Hepatocyte (in vitro differentiated cells): Measurements from ENCODE around the gene SKA2. TPM values are rescaled to one million over a fixed set of nuclear protein-coding genes. Genes with fewer than 3 reads are reported as not detected.
"Not testable (repeated sequence)": the region's sequence is repeated elsewhere in the genome, so short reads cannot be mapped to it uniquely, and the experiment has no call there.

ENCODE experiments used
- DNase-seq: peaks from one replicate; pipeline ENCODE4 v3.0.0-alpha.2; 2016; ENCODE audit warnings: low spot score
- H2AFZ ChIP-seq: fragments of 200-600 bp; sonication (generic); 2 replicates; pipeline ENCODE4 v1.6.0; 2016; ENCODE audit warnings: antibody characterized with exemption, mild to moderate bottlenecking
- H3K27ac ChIP-seq: fragments of 200-600 bp; sonication (generic); 2 replicates; pipeline ENCODE4 v1.5.1; 2016; ENCODE audit warnings: mild to moderate bottlenecking
- H3K27me3 ChIP-seq: fragments of 200-600 bp; sonication (generic); 2 replicates; pipeline ENCODE4 v1.6.1; 2016
- H3K36me3 ChIP-seq: fragments of 200-600 bp; sonication (generic); replicated peaks from 2 replicates; pipeline ENCODE4 v1.5.1; 2016; ENCODE audit warnings: low read depth; ENCODE audit not compliant: insufficient read depth
- H3K4me1 ChIP-seq: fragments of 200-600 bp; sonication (generic); 2 replicates; pipeline ENCODE4 v1.5.1; 2016; ENCODE audit warnings: mild to moderate bottlenecking, moderate library complexity; ENCODE audit not compliant: insufficient read depth
- H3K4me2 ChIP-seq: fragments of 200-600 bp; sonication (generic); 2 replicates; pipeline ENCODE4 v1.6.0; 2016
- H3K4me3 ChIP-seq: fragments of 200-600 bp; sonication (generic); 2 replicates; pipeline ENCODE4 v1.5.1; 2016; ENCODE audit warnings: mild to moderate bottlenecking
- H3K79me2 ChIP-seq: fragments of 200-600 bp; sonication (generic); 2 replicates; pipeline ENCODE4 v1.6.0; 2017; ENCODE audit warnings: mild to moderate bottlenecking
- H3K9me2 ChIP-seq: fragments of 200-600 bp; sonication (generic); replicated peaks from 2 replicates; pipeline ENCODE4 v1.6.0; 2017; ENCODE audit warnings: mild to moderate bottlenecking; ENCODE audit not compliant: insufficient read depth
- H3K9me3 ChIP-seq: fragments of 200-600 bp; sonication (generic); 2 replicates; pipeline ENCODE4 v1.5.1; 2016; ENCODE audit warnings: low read depth, mild to moderate bottlenecking
- H4K20me1 ChIP-seq: fragments of 200-600 bp; sonication (generic); 2 replicates; pipeline ENCODE4 v1.6.0; 2016; ENCODE audit warnings: mild to moderate bottlenecking; ENCODE audit not compliant: insufficient read depth, poor library complexity, severe bottlenecking
- EZH2 ChIP-seq: fragments of 200-600 bp; sonication (generic); IDR thresholded peaks from 2 replicates; pipeline ENCODE4 v1.6.1; 2016; ENCODE audit warnings: antibody characterized with exemption, mild to moderate bottlenecking, borderline replicate concordance
- EZH2phosphoT487 ChIP-seq: fragments of 200-600 bp; sonication (generic); IDR thresholded peaks from one replicate; pipeline ENCODE4 v1.6.1; 2018; ENCODE audit warnings: antibody characterized with exemption, mild to moderate bottlenecking, low read depth, moderate library complexity; ENCODE audit not compliant: unreplicated experiment, severe bottlenecking
- WGBS: methylation state at CpG from one replicate; pipeline ENCODE4 v1.1.6; 2016; ENCODE audit warnings: low lambda C conversion rate; ENCODE audit errors: missing lambda C conversion rate; 5-methylcytosine and 5-hydroxymethylcytosine counted together
- polyA plus RNA-seq: library from polyadenylated mRNA; unstranded; fragments of >200 nt; fragmentation: Nextera tagmentation; extraction: Ambion mirVana; gene quantifications from 2 replicates; pipeline ENCODE4 v1.2.1, GENCODE V29; 2016
- total RNA-seq: library from RNA; depleted of rRNA; stranded (reverse); fragments of >200 nt; gene quantifications from 2 replicates; pipeline ENCODE4 v1.2.3, GENCODE V29; 2014
- TF ChIP-seq, protein P1 (sequence below): fragments of 200-600 bp; sonication (generic); IDR thresholded peaks from 2 replicates; pipeline ENCODE4 v1.5.1; 2016; ENCODE audit warnings: antibody characterized with exemption, mild to moderate bottlenecking; ENCODE audit not compliant: poor library complexity

SKA2 gene
- total and polyA plus RNA-seq, 2 experiments from 2014 or later = 27.0 to 52.8 TPM

- H4K20me1 ChIP-seq = no peaks in the 10 kb centered on the region
- no peak overlapping the region for H3K4me2 ChIP-seq
- no peak overlapping the region for H3K4me3 ChIP-seq
- no peak overlapping the region for H2AFZ ChIP-seq
- no peaks in the 10 kb centered on the region for H3K9me3 ChIP-seq
- H3K36me3 ChIP-seq = no peaks in the 10 kb centered on the region
- no peak for DNase-seq
- H3K27me3 ChIP-seq = no peaks in the 10 kb centered on the region
- 98% methylated on average over 7 of the region's 9 CpGs for WGBS
- no peaks in the 10 kb centered on the region for H3K4me1 ChIP-seq
- no peaks in the 10 kb centered on the region for H3K9me2 ChIP-seq
- H3K79me2 ChIP-seq = no peaks in the 10 kb centered on the region
- H3K27ac ChIP-seq = no peak overlapping the region
- TF ChIP-seq EZH2phosphoT487 (no peak), EZH2 (no peak)
- TF ChIP-seq, protein P1, sequence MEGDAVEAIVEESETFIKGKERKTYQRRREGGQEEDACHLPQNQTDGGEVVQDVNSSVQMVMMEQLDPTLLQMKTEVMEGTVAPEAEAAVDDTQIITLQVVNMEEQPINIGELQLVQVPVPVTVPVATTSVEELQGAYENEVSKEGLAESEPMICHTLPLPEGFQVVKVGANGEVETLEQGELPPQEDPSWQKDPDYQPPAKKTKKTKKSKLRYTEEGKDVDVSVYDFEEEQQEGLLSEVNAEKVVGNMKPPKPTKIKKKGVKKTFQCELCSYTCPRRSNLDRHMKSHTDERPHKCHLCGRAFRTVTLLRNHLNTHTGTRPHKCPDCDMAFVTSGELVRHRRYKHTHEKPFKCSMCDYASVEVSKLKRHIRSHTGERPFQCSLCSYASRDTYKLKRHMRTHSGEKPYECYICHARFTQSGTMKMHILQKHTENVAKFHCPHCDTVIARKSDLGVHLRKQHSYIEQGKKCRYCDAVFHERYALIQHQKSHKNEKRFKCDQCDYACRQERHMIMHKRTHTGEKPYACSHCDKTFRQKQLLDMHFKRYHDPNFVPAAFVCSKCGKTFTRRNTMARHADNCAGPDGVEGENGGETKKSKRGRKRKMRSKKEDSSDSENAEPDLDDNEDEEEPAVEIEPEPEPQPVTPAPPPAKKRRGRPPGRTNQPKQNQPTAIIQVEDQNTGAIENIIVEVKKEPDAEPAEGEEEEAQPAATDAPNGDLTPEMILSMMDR = no peak
Measured at GRCh38 chr17:59181481-59181880, 26.5 kb upstream of the SKA2 start.

GRCh38 chr17:59180626-59181025, 25.6 kb upstream of the SKA2 start:
- H3K9me2 ChIP-seq = no peaks in the 10 kb centered on the region
- TF ChIP-seq EZH2phosphoT487 (no peak), EZH2 (no peak)
- TF ChIP-seq, protein P1 = no peak
- H3K4me1 ChIP-seq = no peaks in the 10 kb centered on the region
- WGBS = 99% methylated on average over 9 of the region's 9 CpGs
- H3K4me2 ChIP-seq = no peak overlapping the region
- H4K20me1 ChIP-seq = no peaks in the 10 kb centered on the region
- no peak overlapping the region for H3K27ac ChIP-seq
- no peak overlapping the region for H2AFZ ChIP-seq
- no peak for DNase-seq
- H3K79me2 ChIP-seq = no peaks in the 10 kb centered on the region
- no peaks in the 10 kb centered on the region for H3K36me3 ChIP-seq
- no peaks in the 10 kb centered on the region for H3K27me3 ChIP-seq
- H3K4me3 ChIP-seq = no peak overlapping the region
- H3K9me3 ChIP-seq = no peaks in the 10 kb centered on the region

DNA sequence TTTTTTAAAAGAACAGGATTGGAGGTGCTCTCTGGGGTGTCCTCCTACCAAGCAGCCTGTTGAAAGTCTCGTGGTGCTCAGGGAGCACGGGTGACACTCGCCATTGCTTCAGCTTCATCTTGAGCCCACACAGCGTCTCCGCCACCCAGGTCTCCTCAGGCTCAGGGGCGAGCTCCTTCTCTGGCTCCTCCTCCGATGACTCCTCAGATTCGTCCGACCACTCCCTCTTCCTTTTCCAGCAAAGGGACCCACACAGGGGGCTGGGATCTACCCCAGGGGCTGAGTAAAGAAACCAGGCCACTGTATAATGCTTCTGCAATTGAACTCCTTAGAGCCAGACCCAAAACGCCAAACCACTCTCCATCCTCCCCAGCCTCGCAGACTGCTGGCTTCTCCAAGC, 24.6 kb upstream of the SKA2 start:
- not testable (repeated sequence) for H3K4me2 ChIP-seq, H3K9me2 ChIP-seq, H3K36me3 ChIP-seq, H3K9me3 ChIP-seq, H3K27ac ChIP-seq, DNase-seq, H3K27me3 ChIP-seq, H4K20me1 ChIP-seq, H2AFZ ChIP-seq, H3K4me3 ChIP-seq, H3K79me2 ChIP-seq, H3K4me1 ChIP-seq
- 96% methylated on average over 11 of the region's 11 CpGs for WGBS

- H4K20me1 ChIP-seq = no peaks in the 10 kb centered on the region
- no peak overlapping the region for H2AFZ ChIP-seq
- TF ChIP-seq, protein P1 = no peak
- no peak for TF ChIP-seq EZH2
- TF ChIP-seq EZH2phosphoT487 = no peak
- no peak overlapping the region for H3K27ac ChIP-seq
- no peaks in the 10 kb centered on the region for H3K4me1 ChIP-seq
- no peaks in the 10 kb centered on the region for H3K9me2 ChIP-seq
- no peak overlapping the region for H3K4me3 ChIP-seq
- H3K27me3 ChIP-seq = no peaks in the 10 kb centered on the region
- WGBS = 89% methylated on average over 7 of the region's 7 CpGs
- no peaks in the 10 kb centered on the region for H3K79me2 ChIP-seq
- H3K9me3 ChIP-seq = no peaks in the 10 kb centered on the region
- H3K4me2 ChIP-seq = no peak overlapping the region
- no peak for DNase-seq
- H3K36me3 ChIP-seq = no peaks in the 10 kb centered on the region
Measured at GRCh38 chr17:59178266-59178985, 23.4 kb upstream of the SKA2 start.
